GM18526 (cell line): ENCODE results near the gene ABLIM1.

Experiments used
- POLR2A ChIP-seq: IDR thresholded peaks from 3 replicates; pipeline ENCODE4 v1.6.1; 2011; ENCODE audit not compliant: insufficient read length; ENCODE audit errors: extremely low read depth

ABLIM1 gene

GRCh38 chr10:114445332-114445731 lies 212.7 kb downstream of the ABLIM1 start:
- no peak for TF ChIP-seq POLR2A

GRCh38 chr10:114444819-114445218 lies 213.3 kb downstream of the ABLIM1 start:
- TF ChIP-seq POLR2A: no peak

GRCh38 chr10:114442091-114442630 lies 215.9 kb downstream of the ABLIM1 start:
- no peak for TF ChIP-seq POLR2A

GRCh38 chr10:114441107-114441506 lies 217.0 kb downstream of the ABLIM1 start:
- TF ChIP-seq POLR2A: no peak

GRCh38 chr10:114437473-114438292 lies 220.4 kb downstream of the ABLIM1 start:
- no peak for TF ChIP-seq POLR2A

GRCh38 chr10:114436941-114437340 lies 221.1 kb downstream of the ABLIM1 start:
- TF ChIP-seq POLR2A: no peak

- no peak for TF ChIP-seq POLR2A
These were observed 225.4 kb downstream of the ABLIM1 start for GRCh38 chr10:114432566-114433093.

- TF ChIP-seq POLR2A: no peak
These were observed 226.5 kb downstream of the ABLIM1 start for GRCh38 chr10:114431414-114432135.

- TF ChIP-seq POLR2A: no peak
These were observed 227.2 kb downstream of the ABLIM1 start for GRCh38 chr10:114430688-114431413.

- no peak for TF ChIP-seq POLR2A
These were observed 228.3 kb downstream of the ABLIM1 start for GRCh38 chr10:114429581-114430335.

GRCh38 chr10:114427124-114427852 lies 230.8 kb downstream of the ABLIM1 start:
- TF ChIP-seq POLR2A: no peak

GRCh38 chr10:114426476-114426875 lies 231.6 kb downstream of the ABLIM1 start:
- no peak for TF ChIP-seq POLR2A

- no peak for TF ChIP-seq POLR2A
These were observed 237.1 kb downstream of the ABLIM1 start for GRCh38 chr10:114420811-114421485.
